ENCODE measurements around the gene CHAT.

The CHAT gene

GRCh38 chr10:49631975-49632374 is 18.1 kb downstream of the CHAT start:
- DNase-seq, result no peak

- no peak for DNase-seq
These were observed 18.8 kb downstream of the CHAT start for GRCh38 chr10:49632406-49633317.

GRCh38 chr10:49633327-49634068 is 19.7 kb downstream of the CHAT start:
- peak; percentile 8 to 10 for DNase-seq

- DNase-seq, result no peak
These were observed 20.3 kb downstream of the CHAT start for GRCh38 chr10:49634069-49634660.

- DNase-seq, result no peak
These were observed 28.5 kb downstream of the CHAT start for GRCh38 chr10:49642311-49642710.

- DNase-seq, result no peak
These were observed 29.6 kb downstream of the CHAT start for GRCh38 chr10:49643241-49644034.

GRCh38 chr10:49644035-49644646 is 30.3 kb downstream of the CHAT start:
- DNase-seq, result no peak

- no peak for DNase-seq
These were observed 31.6 kb downstream of the CHAT start for GRCh38 chr10:49645417-49645816.

- DNase-seq, result no peak
These were observed 32.3 kb downstream of the CHAT start for GRCh38 chr10:49645871-49646870.

GRCh38 chr10:49647554-49647953 is 33.7 kb downstream of the CHAT start:
- no peak for DNase-seq

- DNase-seq, result no peak
These were observed 34.4 kb downstream of the CHAT start for GRCh38 chr10:49647985-49648795.

GRCh38 chr10:49649294-49649693 is 35.5 kb downstream of the CHAT start:
- no peak for DNase-seq

GRCh38 chr10:49649936-49650723 is 36.3 kb downstream of the CHAT start:
- no peak for DNase-seq

- DNase-seq, result no peak
These were observed 36.8 kb downstream of the CHAT start for GRCh38 chr10:49650724-49651034.

- no peak for DNase-seq
These were observed 37.4 kb downstream of the CHAT start for GRCh38 chr10:49651039-49651835.

- no peak for DNase-seq
These were observed 38.1 kb downstream of the CHAT start for GRCh38 chr10:49651917-49652316.

- DNase-seq, result no peak
These were observed 38.8 kb downstream of the CHAT start for GRCh38 chr10:49652421-49653272.
